Esophagus muscularis mucosa (tissue), 4 donors: ENCODE measurements around the gene EZH2. TPM values are rescaled to one million over a fixed set of nuclear protein-coding genes. Genes with fewer than 3 reads are reported as not detected.

ENCODE experiments used
- DNase-seq: peaks from one replicate; pipeline ENCODE4 v3.0.0-alpha.2; 2017; ENCODE audit errors: extremely low spot score
- H3K27ac ChIP-seq, 4 donors: fragments of 200-600 bp; sonication (generic); replicated peaks in 1 of 4; 1 replicate in 3 of 4; 2 replicates in 1 of 4; pipeline ENCODE4 v1.5.1; 2016 to 2019; ENCODE audit warnings: mild to moderate bottlenecking in 1 of 4
- H3K27me3 ChIP-seq, 4 donors: fragments of 200-600 bp; sonication (generic); one replicate each; pipeline versions ENCODE4 v1.5.1 to v1.6.0; 2016 to 2019
- H3K36me3 ChIP-seq, 4 donors: fragments of 200-600 bp; sonication (generic); one replicate each; pipeline ENCODE4 v1.5.1; 2016 to 2019
- H3K4me1 ChIP-seq, 4 donors: fragments of 200-600 bp; sonication (generic); one replicate each; pipeline ENCODE4 v1.5.1; 2016 to 2019
- H3K4me3 ChIP-seq, 4 donors: fragments of 200-600 bp; sonication (generic); 1 replicate in 2 of 4; 2 replicates in 2 of 4; pipeline ENCODE4 v1.5.1; 2016 to 2019; ENCODE audit warnings: mild to moderate bottlenecking in 4 of 4, moderate library complexity in 1 of 4
- H3K9me3 ChIP-seq, 4 donors: fragments of 200-600 bp; sonication (generic); 1 replicate in 3 of 4; 2 replicates in 1 of 4; pipeline ENCODE4 v1.5.1; 2016 to 2019
- EP300 ChIP-seq: sonication (generic); formaldehyde crosslinking; IDR thresholded peaks from one replicate; pipeline ENCODE4 v1.6.1; 2017; ENCODE audit warnings: antibody characterized with exemption
- POLR2A ChIP-seq: fragments of 450-650 bp; IDR thresholded peaks from one replicate; pipeline ENCODE4 v1.6.1; 2017; ENCODE audit warnings: antibody characterized with exemption, moderate library complexity, mild to moderate bottlenecking, low read depth
- POLR2AphosphoS5 ChIP-seq, 2 donors: sonication (generic); formaldehyde crosslinking; IDR thresholded peaks; one replicate each; pipeline ENCODE4 v1.6.1; 2017; ENCODE audit warnings: antibody characterized with exemption in 2 of 2
- WGBS: methylation state at CpG from one replicate; pipeline ENCODE4 v1.1.5; 2018; 5-methylcytosine and 5-hydroxymethylcytosine counted together
- intact Hi-C: fragments of 100-400 bp; cut with DNase I; formaldehyde crosslinking; loops from one replicate; pipeline ENCODE4 v1.15.1; 2023
- total RNA-seq, 4 donors: library from RNA; depleted of rRNA; stranded (reverse); fragments of >200 nt; gene quantifications; one replicate each; pipeline versions ENCODE4 v1.1.0 to v1.2.1, GENCODE V29; 2016
- TF ChIP-seq, protein P1 (sequence below), 3 experiments: fragments of 200-600 bp in 2 of 3; fragments of 450-650 bp in 1 of 3; sonication (generic) in 2 of 3; IDR thresholded peaks; one replicate each; pipeline ENCODE4 v1.5.1; 2017 to 2019; ENCODE audit warnings: antibody characterized with exemption in 3 of 3, mild to moderate bottlenecking in 2 of 3, moderate library complexity in 1 of 3

The EZH2 gene
- total RNA-seq, 4 donors from 2014 or later = 0.33 to 0.52 (median 0.45) TPM; not detected in 1

DNA sequence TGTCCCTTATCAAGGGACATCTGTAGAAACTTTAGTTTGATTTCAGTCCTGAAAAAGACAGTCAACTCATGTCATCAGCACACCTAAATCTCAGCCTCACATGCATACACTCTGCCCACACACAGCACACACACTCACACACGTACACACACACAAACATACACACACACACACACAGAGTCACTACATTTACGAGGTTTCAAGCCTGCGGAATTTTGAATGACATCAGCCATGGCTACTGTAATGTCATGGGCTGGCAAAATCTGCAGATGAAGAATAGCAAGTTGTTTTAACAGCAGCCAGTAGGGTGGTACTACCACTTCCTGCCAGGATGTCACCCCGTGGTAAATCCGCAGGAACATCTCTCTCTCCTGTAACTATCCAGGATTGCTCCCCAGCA, 37.1 kb upstream of the EZH2 start:
- WGBS = 80% methylated on average over 5 of the region's 5 CpGs
- Histone ChIP-seq H3K36me3 (no peaks in the 10 kb centered on the region), H3K4me1 (no peaks in the 10 kb centered on the region), H3K4me3 (no peak overlapping the region), H3K9me3 (no peaks in the 10 kb centered on the region), H3K27me3 (no peaks in the 10 kb centered on the region), H3K27ac (no peak overlapping the region)
- intact Hi-C loops = no loop called here
- no peak for DNase-seq
- TF ChIP-seq EP300 = no peak
- no peak for TF ChIP-seq POLR2A
- TF ChIP-seq, protein P1, sequence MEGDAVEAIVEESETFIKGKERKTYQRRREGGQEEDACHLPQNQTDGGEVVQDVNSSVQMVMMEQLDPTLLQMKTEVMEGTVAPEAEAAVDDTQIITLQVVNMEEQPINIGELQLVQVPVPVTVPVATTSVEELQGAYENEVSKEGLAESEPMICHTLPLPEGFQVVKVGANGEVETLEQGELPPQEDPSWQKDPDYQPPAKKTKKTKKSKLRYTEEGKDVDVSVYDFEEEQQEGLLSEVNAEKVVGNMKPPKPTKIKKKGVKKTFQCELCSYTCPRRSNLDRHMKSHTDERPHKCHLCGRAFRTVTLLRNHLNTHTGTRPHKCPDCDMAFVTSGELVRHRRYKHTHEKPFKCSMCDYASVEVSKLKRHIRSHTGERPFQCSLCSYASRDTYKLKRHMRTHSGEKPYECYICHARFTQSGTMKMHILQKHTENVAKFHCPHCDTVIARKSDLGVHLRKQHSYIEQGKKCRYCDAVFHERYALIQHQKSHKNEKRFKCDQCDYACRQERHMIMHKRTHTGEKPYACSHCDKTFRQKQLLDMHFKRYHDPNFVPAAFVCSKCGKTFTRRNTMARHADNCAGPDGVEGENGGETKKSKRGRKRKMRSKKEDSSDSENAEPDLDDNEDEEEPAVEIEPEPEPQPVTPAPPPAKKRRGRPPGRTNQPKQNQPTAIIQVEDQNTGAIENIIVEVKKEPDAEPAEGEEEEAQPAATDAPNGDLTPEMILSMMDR (IDR thresholded peaks at IDR 0.05) = no peak
- no peak for TF ChIP-seq POLR2AphosphoS5 (IDR thresholded peaks at IDR 0.05)

DNA sequence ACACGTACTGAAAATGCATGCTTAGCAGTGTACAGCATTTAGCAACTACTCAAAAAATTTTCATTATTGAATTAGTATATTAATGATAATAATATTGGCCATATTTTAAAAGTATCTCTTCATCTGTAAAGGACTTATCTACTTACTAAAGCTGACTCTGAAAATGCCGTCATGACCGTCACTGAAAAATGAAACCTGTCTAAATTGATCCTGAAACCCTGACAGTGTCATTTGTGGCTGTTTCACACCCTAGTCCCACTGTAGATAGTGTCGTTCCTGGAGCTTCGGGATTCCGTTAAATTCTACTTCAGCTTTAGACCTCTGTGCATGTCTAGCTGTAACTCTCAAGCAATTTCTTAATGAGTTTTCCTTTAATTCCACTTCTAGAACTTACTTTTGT, 35.8 kb upstream of the EZH2 start:
- H3K4me1 ChIP-seq = no peaks in the 10 kb centered on the region
- 89% methylated on average over 6 of the region's 6 CpGs for WGBS
- H3K9me3 ChIP-seq = no peaks in the 10 kb centered on the region
- H3K36me3 ChIP-seq = no peaks in the 10 kb centered on the region
- no peak for DNase-seq
- intact Hi-C loops = no loop called here
- no peak overlapping the region for H3K4me3 ChIP-seq
- H3K27me3 ChIP-seq = no peaks in the 10 kb centered on the region
- H3K27ac ChIP-seq = no peak overlapping the region
- TF ChIP-seq POLR2A (no peak), EP300 (no peak), POLR2AphosphoS5 (IDR thresholded peaks at IDR 0.05) (no peak)
- TF ChIP-seq, protein P1 (IDR thresholded peaks at IDR 0.05) = no peak

DNA sequence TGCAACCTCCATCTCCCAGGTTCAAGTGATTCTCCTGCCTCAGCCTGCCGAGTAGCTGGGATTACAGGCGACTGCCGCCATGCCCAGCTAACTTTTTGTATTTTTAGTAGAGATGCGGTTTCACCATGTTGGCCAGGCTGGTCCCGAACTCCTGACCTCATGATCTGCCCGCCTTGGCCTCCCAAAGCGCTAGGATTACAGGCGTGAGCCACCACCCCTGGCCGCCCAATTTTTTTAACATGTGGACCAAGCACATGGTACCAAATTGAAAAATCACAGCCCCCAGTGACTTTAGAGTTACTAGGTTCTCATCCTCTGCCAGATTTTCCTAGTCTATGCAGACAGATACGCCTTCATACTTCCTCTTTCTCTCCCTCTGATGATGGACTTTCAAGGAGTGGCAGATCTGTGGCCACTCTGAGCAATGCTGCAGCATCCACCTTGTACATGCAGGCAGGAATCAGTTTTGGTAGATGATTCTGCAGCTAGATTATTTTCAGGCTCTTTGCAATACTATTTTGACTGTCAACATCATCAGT, 34.0 kb upstream of the EZH2 start:
- Histone ChIP-seq H3K9me3 (no peaks in the 10 kb centered on the region), H3K27ac (no peak overlapping the region), H3K4me1 (no peaks in the 10 kb centered on the region), H3K4me3 (no peak overlapping the region), H3K27me3 (no peaks in the 10 kb centered on the region), H3K36me3 (no peaks in the 10 kb centered on the region)
- intact Hi-C loops = no loop called here
- TF ChIP-seq EP300 = no peak
- no peak for TF ChIP-seq POLR2A
- TF ChIP-seq, protein P1 (IDR thresholded peaks at IDR 0.05) = no peak
- no peak for TF ChIP-seq POLR2AphosphoS5 (IDR thresholded peaks at IDR 0.05)
- no peak for DNase-seq
- WGBS = 75% methylated on average over 10 of the region's 10 CpGs

DNA sequence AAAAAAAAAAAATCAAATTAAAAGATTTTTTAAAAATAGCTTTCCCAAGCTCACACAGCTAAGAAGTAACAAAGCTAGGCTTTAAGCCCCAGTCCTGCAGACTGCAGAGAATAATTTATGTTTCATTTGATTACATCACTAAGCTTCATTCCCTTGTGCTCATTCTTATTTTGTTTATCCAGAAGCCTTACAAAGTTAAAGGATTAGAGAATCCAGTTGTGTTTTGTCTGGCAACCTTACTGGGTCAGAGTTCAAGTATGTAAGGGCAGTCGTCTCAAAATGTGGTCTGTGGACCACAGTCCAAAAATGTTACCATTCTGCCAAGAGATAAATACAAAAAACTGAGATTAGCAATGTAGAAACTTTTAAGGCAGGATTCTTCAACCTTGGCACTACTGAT, 32.1 kb upstream of the EZH2 start:
- no peak for TF ChIP-seq EP300
- TF ChIP-seq POLR2A = no peak
- TF ChIP-seq POLR2AphosphoS5 (IDR thresholded peaks at IDR 0.05) = no peak
- TF ChIP-seq, protein P1 (IDR thresholded peaks at IDR 0.05) = no peak
- H3K27ac ChIP-seq = no peak overlapping the region
- no peak overlapping the region for H3K4me3 ChIP-seq
- WGBS = 37% methylated on average over 1 of the region's 1 CpG
- DNase-seq = no peak
- H3K4me1 ChIP-seq = no peaks in the 10 kb centered on the region
- no peaks in the 10 kb centered on the region for H3K9me3 ChIP-seq
- intact Hi-C loops = no loop called here
- H3K36me3 ChIP-seq = no peaks in the 10 kb centered on the region
- no peaks in the 10 kb centered on the region for H3K27me3 ChIP-seq

DNA sequence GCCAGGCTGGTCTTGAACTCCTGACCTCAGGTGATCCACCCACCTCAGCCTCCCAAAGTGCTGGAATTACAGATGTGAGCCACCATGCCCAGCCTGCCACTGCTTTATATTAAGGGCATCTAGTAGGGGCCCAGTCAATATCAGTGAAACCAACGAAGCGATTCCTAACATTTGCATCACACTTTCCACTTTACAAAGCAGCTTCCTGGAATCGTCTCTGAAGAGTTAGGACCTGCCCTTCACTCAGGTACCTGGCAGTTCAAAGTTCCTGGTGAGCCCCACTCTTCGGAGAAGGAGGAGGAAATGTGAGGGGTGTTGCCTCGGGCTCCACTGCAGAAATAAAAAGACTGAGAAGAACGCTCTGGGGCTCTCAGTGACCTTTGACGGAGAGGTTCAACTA, 31.1 kb upstream of the EZH2 start:
- intact Hi-C loops = no loop called here
- TF ChIP-seq, protein P1 (IDR thresholded peaks at IDR 0.05) = no peak
- no peak for TF ChIP-seq POLR2A
- TF ChIP-seq POLR2AphosphoS5 (IDR thresholded peaks at IDR 0.05) = no peak
- TF ChIP-seq EP300 = no peak

More for the DNA sequence above, 31.1 kb upstream of the EZH2 start:
- Histone ChIP-seq H3K4me1 (no peaks in the 10 kb centered on the region), H3K27me3 (peaks cover 0 to 5% (median 0%) of the 10 kb centered on the region in 4 donors), H3K9me3 (no peaks in the 10 kb centered on the region), H3K36me3 (no peaks in the 10 kb centered on the region), H3K4me3 (no peak overlapping the region), H3K27ac (no peak overlapping the region)
- 96% methylated on average over 7 of the region's 7 CpGs for WGBS
- no peak for DNase-seq
